SJSA1 (cell line): ENCODE measurements around the gene ZNF507. TPM values are rescaled to one million over a fixed set of nuclear protein-coding genes. Genes with fewer than 3 reads are reported as not detected.
A peak's percentile ranks its signal among the peaks of the same experiment; 100 is the strongest.

ENCODE experiments used
- DNase-seq, 2 experiments: peaks; one replicate each; pipeline ENCODE4 v3.0.0-alpha.2; 2015 to 2020; ENCODE audit warnings: low spot score in 2 of 2, low read depth in 1 of 2
- H3K27ac ChIP-seq: fragments of 250-450 bp; sonication (Bioruptor Pico); 2 replicates; pipeline ENCODE4 v1.5.1; 2020; ENCODE audit warnings: mild to moderate bottlenecking, moderate library complexity
- H3K27me3 ChIP-seq: fragments of 250-450 bp; sonication (Bioruptor Pico); replicated peaks from 2 replicates; pipeline ENCODE4 v1.5.1; 2020; ENCODE audit warnings: mild to moderate bottlenecking, moderate library complexity
- H3K36me3 ChIP-seq: fragments of 250-450 bp; sonication (Bioruptor Pico); 2 replicates; pipeline ENCODE4 v1.5.1; 2020; ENCODE audit warnings: mild to moderate bottlenecking
- H3K4me1 ChIP-seq: fragments of 250-450 bp; sonication (Bioruptor Pico); replicated peaks from 2 replicates; pipeline ENCODE4 v1.6.1; 2021; ENCODE audit warnings: mild to moderate bottlenecking
- H3K4me3 ChIP-seq: fragments of 250-450 bp; sonication (Bioruptor Pico); 2 replicates; pipeline ENCODE4 v1.5.1; 2020; ENCODE audit warnings: mild to moderate bottlenecking
- H3K9me3 ChIP-seq: fragments of 250-450 bp; sonication (Bioruptor Pico); replicated peaks from 2 replicates; pipeline ENCODE4 v1.5.1; 2020; ENCODE audit warnings: mild to moderate bottlenecking
- total RNA-seq: library from RNA; depleted of rRNA; stranded (reverse); fragments of >200 nt; shearing (Covaris generic); gene quantifications from 2 replicates; pipeline ENCODE4 v1.2.3, GENCODE V29; 2014

The ZNF507 gene
- total RNA-seq, 1 experiment from 2014 or later: 8.1 TPM

GRCh38 chr19:32349724-32350470 is 4.5 kb downstream of the ZNF507 start:
- DNase-seq: peak in 1 of 2 experiments; percentile 53
- Histone ChIP-seq H3K4me3 (no peak overlapping the region), H3K4me1 (peaks cover 45% of the 10 kb centered on the region), H3K9me3 (no peaks in the 10 kb centered on the region), H3K36me3 (peaks cover 66% of the 10 kb centered on the region), H3K27me3 (no peaks in the 10 kb centered on the region), H3K27ac (peak overlapping the region; percentile 36)

- peak overlapping the region; percentile 28 for H3K27ac ChIP-seq
Observed at GRCh38 chr19:32350471-32350865, 5.1 kb downstream of the ZNF507 start.

GRCh38 chr19:32350987-32351348 is 5.6 kb downstream of the ZNF507 start:
- Histone ChIP-seq H3K27me3 (no peaks in the 10 kb centered on the region), H3K4me1 (peaks cover 45% of the 10 kb centered on the region), H3K4me3 (no peak overlapping the region), H3K36me3 (peaks cover 72% of the 10 kb centered on the region), H3K27ac (peak overlapping the region; percentile 28; the same call in 1 of the 2 replicates), H3K9me3 (no peaks in the 10 kb centered on the region)
- peak in 1 of 2 experiments; percentile 14 for DNase-seq

More at GRCh38 chr19:32350471-32350865, 5.1 kb downstream of the ZNF507 start:
- Histone ChIP-seq H3K4me3 (no peak overlapping the region), H3K9me3 (no peaks in the 10 kb centered on the region), H3K4me1 (peaks cover 45% of the 10 kb centered on the region), H3K36me3 (peaks cover 71% of the 10 kb centered on the region), H3K27me3 (no peaks in the 10 kb centered on the region)
- peak in 1 of 2 experiments; percentile 4 for DNase-seq

GRCh38 chr19:32352241-32352630 is 6.8 kb downstream of the ZNF507 start:
- Histone ChIP-seq H3K27ac (peak overlapping the region; percentile 75; the same call in 1 of the 2 replicates), H3K9me3 (no peaks in the 10 kb centered on the region), H3K4me1 (peaks cover 40% of the 10 kb centered on the region), H3K36me3 (peaks cover 82% of the 10 kb centered on the region), H3K27me3 (no peaks in the 10 kb centered on the region), H3K4me3 (no peak overlapping the region)
- peak in 1 of 2 experiments; percentile 8 for DNase-seq

GRCh38 chr19:32354345-32354744 is 8.9 kb downstream of the ZNF507 start:
- peaks cover 81% of the 10 kb centered on the region for H3K36me3 ChIP-seq
- H3K9me3 ChIP-seq: no peaks in the 10 kb centered on the region
- peaks cover 32% of the 10 kb centered on the region for H3K4me1 ChIP-seq
- H3K27ac ChIP-seq: no peak overlapping the region
- H3K27me3 ChIP-seq: no peaks in the 10 kb centered on the region
- DNase-seq: no peak
- H3K4me3 ChIP-seq: no peak overlapping the region

- H3K36me3 ChIP-seq: peaks cover 85% of the 10 kb centered on the region
- DNase-seq: no peak
- H3K9me3 ChIP-seq: no peaks in the 10 kb centered on the region
- H3K27ac ChIP-seq: no peak overlapping the region
- no peak overlapping the region for H3K4me3 ChIP-seq
- no peaks in the 10 kb centered on the region for H3K27me3 ChIP-seq
- H3K4me1 ChIP-seq: peaks cover 23% of the 10 kb centered on the region
Observed at GRCh38 chr19:32355309-32355708, 9.9 kb downstream of the ZNF507 start.

- DNase-seq: no peak
- Histone ChIP-seq H3K4me3 (no peak overlapping the region), H3K27me3 (no peaks in the 10 kb centered on the region), H3K4me1 (peaks cover under 1% of the 10 kb centered on the region; the same call in 1 of the 2 replicates), H3K27ac (no peak overlapping the region), H3K9me3 (no peaks in the 10 kb centered on the region), H3K36me3 (peaks cover 91% of the 10 kb centered on the region)
Observed at GRCh38 chr19:32357720-32358119, 12.3 kb downstream of the ZNF507 start.

- Histone ChIP-seq H3K4me3 (no peak overlapping the region), H3K4me1 (no peaks in the 10 kb centered on the region), H3K27me3 (no peaks in the 10 kb centered on the region), H3K36me3 (peaks cover 91% of the 10 kb centered on the region), H3K27ac (no peak overlapping the region), H3K9me3 (no peaks in the 10 kb centered on the region)
- DNase-seq: no peak
Observed at GRCh38 chr19:32358321-32358720, 12.9 kb downstream of the ZNF507 start.

GRCh38 chr19:32359581-32359980 is 14.2 kb downstream of the ZNF507 start:
- Histone ChIP-seq H3K4me3 (no peak overlapping the region), H3K36me3 (peaks cover 91% of the 10 kb centered on the region), H3K27me3 (no peaks in the 10 kb centered on the region), H3K9me3 (no peaks in the 10 kb centered on the region), H3K27ac (no peak overlapping the region), H3K4me1 (no peaks in the 10 kb centered on the region)
- DNase-seq: no peak

- Histone ChIP-seq H3K4me1 (no peaks in the 10 kb centered on the region), H3K36me3 (peaks cover 88% of the 10 kb centered on the region), H3K4me3 (no peak overlapping the region), H3K27me3 (no peaks in the 10 kb centered on the region), H3K9me3 (no peaks in the 10 kb centered on the region), H3K27ac (no peak overlapping the region)
- no peak for DNase-seq
Observed at GRCh38 chr19:32361574-32362317, 16.3 kb downstream of the ZNF507 start.

GRCh38 chr19:32362318-32362691 is 16.9 kb downstream of the ZNF507 start:
- Histone ChIP-seq H3K4me3 (no peak overlapping the region), H3K27ac (no peak overlapping the region), H3K4me1 (no peaks in the 10 kb centered on the region), H3K27me3 (no peaks in the 10 kb centered on the region), H3K9me3 (no peaks in the 10 kb centered on the region), H3K36me3 (peaks cover 88% of the 10 kb centered on the region)
- DNase-seq: no peak

GRCh38 chr19:32363175-32363574 is 17.8 kb downstream of the ZNF507 start:
- no peak for DNase-seq
- peaks cover 86% of the 10 kb centered on the region for H3K36me3 ChIP-seq
- no peak overlapping the region for H3K4me3 ChIP-seq
- no peaks in the 10 kb centered on the region for H3K27me3 ChIP-seq
- H3K27ac ChIP-seq: no peak overlapping the region
- H3K9me3 ChIP-seq: no peaks in the 10 kb centered on the region
- no peaks in the 10 kb centered on the region for H3K4me1 ChIP-seq

- Histone ChIP-seq H3K27me3 (no peaks in the 10 kb centered on the region), H3K27ac (no peak overlapping the region), H3K36me3 (peaks cover 86% of the 10 kb centered on the region), H3K9me3 (no peaks in the 10 kb centered on the region), H3K4me3 (no peak overlapping the region), H3K4me1 (no peaks in the 10 kb centered on the region)
- no peak for DNase-seq
Observed at GRCh38 chr19:32363632-32364031, 18.2 kb downstream of the ZNF507 start.

- H3K36me3 ChIP-seq: peaks cover 82% of the 10 kb centered on the region
- H3K9me3 ChIP-seq: no peaks in the 10 kb centered on the region
- H3K27me3 ChIP-seq: no peaks in the 10 kb centered on the region
- DNase-seq: no peak
- no peak overlapping the region for H3K27ac ChIP-seq
- no peaks in the 10 kb centered on the region for H3K4me1 ChIP-seq
- H3K4me3 ChIP-seq: no peak overlapping the region
Observed at GRCh38 chr19:32364040-32364439, 18.6 kb downstream of the ZNF507 start.
